Hepatocyte (in vitro differentiated cells): Measurements from ENCODE around the gene STK24.

Source experiments
- EZH2phosphoT487 ChIP-seq: fragments of 200-600 bp; sonication (generic); IDR thresholded peaks from one replicate; pipeline ENCODE4 v1.6.1; 2018; ENCODE audit warnings: antibody characterized with exemption, mild to moderate bottlenecking, low read depth, moderate library complexity; ENCODE audit not compliant: unreplicated experiment, severe bottlenecking
- TF ChIP-seq, protein P1 (sequence below): fragments of 200-600 bp; sonication (generic); IDR thresholded peaks from 2 replicates; pipeline ENCODE4 v1.5.1; 2016; ENCODE audit warnings: antibody characterized with exemption, mild to moderate bottlenecking; ENCODE audit not compliant: poor library complexity

DNA sequence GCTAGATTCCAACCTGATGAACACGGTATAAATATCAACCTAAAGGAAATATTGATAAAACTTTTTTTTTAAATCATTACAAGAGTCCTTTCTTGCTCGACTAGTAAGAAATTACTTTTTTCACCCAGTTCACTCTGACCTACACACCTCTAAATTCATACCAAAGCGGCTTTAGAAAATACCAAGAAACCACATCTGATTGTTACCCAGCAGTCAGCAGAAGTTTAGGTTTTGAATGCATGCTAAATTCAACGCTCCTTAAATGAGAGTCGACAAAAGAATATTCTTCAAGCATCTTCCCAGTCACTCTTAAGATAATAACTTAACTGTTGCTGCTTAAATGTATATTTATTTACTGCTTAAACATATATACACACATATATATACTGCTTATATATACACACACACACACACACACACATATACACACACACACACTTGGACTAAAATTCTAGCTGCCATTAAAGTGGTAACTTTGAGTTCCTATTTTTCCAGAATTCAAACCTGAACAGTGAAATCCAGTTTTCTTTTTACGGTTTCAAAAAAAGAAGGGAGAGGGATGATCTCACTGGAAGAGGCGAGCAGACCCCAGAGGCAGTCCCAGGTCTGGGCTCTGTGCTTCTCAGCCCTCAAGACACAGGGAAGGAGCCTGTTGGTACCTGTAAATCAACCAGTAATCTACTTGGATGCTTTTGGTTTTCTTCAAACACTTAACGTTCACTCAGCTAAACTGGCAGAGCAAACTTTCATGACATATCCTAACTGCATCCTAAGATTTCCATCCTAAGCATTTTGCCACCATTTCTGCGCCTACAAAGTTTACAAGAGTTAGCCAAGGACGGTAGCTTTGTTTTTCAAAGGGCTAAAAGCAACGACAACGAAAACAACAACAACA, 1.7 kb downstream of the STK24 start:
- TF ChIP-seq, protein P1, sequence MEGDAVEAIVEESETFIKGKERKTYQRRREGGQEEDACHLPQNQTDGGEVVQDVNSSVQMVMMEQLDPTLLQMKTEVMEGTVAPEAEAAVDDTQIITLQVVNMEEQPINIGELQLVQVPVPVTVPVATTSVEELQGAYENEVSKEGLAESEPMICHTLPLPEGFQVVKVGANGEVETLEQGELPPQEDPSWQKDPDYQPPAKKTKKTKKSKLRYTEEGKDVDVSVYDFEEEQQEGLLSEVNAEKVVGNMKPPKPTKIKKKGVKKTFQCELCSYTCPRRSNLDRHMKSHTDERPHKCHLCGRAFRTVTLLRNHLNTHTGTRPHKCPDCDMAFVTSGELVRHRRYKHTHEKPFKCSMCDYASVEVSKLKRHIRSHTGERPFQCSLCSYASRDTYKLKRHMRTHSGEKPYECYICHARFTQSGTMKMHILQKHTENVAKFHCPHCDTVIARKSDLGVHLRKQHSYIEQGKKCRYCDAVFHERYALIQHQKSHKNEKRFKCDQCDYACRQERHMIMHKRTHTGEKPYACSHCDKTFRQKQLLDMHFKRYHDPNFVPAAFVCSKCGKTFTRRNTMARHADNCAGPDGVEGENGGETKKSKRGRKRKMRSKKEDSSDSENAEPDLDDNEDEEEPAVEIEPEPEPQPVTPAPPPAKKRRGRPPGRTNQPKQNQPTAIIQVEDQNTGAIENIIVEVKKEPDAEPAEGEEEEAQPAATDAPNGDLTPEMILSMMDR: no peak
- TF ChIP-seq EZH2phosphoT487: no peak
